Measurements from ENCODE around the gene MAPK10.
"Not testable (repeated sequence)": the region's sequence is repeated elsewhere in the genome, so short reads cannot be mapped to it uniquely, and the experiment has no call there.

Gene MAPK10

DNA sequence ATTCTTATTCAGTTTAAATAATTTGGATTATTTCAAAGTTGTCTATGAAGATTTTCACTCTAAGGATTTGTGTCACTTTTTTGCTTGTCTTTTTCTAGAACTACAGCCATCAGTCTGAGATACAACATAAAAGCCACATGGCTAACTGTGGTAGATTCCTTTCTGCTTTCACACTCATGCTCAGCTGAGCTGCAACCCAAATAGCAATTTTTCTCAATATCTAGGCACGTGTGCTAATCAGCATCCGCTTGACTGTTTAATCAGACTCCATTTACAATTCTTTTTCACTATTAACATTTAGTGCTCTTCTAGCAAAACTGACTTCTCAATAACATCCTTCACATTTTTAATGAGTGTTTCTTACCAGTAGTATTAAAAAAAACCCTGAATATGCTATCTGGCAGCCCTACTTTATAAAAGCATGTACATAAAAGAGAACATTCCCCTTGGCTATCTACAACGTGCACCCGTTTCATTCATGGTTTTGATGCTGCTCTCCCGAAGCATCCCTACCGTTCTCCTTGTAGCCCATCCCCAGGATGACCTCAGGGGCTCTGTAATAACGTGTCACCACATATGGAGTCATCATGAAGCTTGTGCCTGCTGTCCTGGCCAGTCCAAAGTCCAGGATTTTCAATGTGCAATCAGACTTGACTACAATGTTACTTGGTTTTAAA is 259.2 kb downstream of the MAPK10 start:
- TF ChIP-seq TAF1 (IDR thresholded peaks at IDR 0.05; ENCODE audit: borderline replicate concordance, low read depth, low read length) (no peak), POLR2A (IDR thresholded peaks at IDR 0.05; ENCODE audit: low read depth, low read length) (no peak), POLR2AphosphoS5 (IDR thresholded peaks at IDR 0.05; ENCODE audit: low read depth, low read length) (no peak)

DNA sequence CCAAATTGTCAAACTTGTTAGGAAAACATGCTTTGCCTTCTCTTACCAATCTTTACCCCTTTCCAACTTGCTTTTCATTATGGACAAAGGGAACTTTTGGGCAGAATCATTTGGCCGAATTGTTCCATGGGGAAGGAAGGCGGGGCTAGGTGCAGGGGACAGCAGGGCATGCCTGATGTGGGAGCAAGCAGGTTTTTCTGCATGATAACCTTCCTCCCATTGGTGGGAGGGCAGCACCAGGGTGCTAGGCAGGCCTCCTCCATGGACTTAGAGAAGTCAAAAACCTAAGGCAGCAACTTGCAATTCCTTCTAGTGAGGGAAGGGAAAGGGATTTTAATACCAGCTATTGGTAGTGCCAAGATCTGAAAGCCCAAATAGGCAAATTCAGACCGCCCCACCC is 260.5 kb downstream of the MAPK10 start:
- TF ChIP-seq POLR2AphosphoS5 (IDR thresholded peaks at IDR 0.05; ENCODE audit: low read depth, low read length): no peak
- TF ChIP-seq POLR2A (IDR thresholded peaks at IDR 0.05; ENCODE audit: low read depth, low read length): no peak
- no peak for TF ChIP-seq TAF1 (IDR thresholded peaks at IDR 0.05; ENCODE audit: borderline replicate concordance, low read depth, low read length)
- FAIRE-seq (no peak), DNase-seq (ENCODE audit: insufficient read length) (no peak)

More for the DNA sequence above, 259.2 kb downstream of the MAPK10 start:
- FAIRE-seq: no peak
- no peak for DNase-seq (ENCODE audit: insufficient read length)

DNA sequence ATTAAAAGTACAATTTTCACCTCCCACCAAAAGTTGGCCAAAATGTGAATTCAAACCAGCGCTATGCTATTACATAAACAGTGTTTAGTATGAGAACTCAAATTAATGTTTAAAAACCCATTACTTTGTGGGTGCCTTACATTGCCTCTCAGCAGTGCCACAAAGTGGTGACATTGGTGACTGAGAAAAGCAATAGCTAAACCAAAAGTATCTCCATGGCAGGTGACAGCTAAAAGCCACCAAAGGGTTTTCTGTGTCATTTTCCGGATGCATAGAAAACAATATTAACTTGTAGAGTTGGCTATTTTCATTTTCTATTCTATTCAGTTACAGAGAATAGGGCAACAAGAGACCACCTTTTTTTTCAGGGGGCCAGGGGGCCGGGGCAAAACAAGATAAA is 261.2 kb downstream of the MAPK10 start:
- DNase-seq (ENCODE audit: insufficient read length): no peak
- FAIRE-seq: no peak
- TF ChIP-seq POLR2AphosphoS5 (IDR thresholded peaks at IDR 0.05; ENCODE audit: low read depth, low read length) (no peak), TAF1 (IDR thresholded peaks at IDR 0.05; ENCODE audit: borderline replicate concordance, low read depth, low read length) (no peak), POLR2A (IDR thresholded peaks at IDR 0.05; ENCODE audit: low read depth, low read length) (no peak)

DNA sequence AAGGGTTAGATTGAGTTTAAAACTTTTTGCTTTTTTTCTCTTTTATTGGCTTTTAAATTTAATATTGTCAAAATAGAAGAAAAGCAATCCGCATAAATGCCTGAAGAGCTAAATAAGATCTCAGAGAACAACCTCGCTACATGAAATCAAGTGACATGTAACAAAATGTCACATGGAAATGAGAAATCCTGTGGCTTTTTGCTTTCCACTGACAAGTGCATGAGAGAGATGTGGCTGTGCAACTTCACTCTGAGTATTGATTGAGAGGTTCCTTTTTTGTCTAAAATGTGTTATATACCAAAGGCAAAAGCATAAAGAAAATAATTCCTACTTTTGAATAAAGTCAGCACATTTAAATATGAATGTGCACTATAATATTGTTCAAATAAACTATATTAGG is 263.5 kb downstream of the MAPK10 start:
- no peak for DNase-seq (ENCODE audit: insufficient read length)
- no peak for FAIRE-seq
- TF ChIP-seq POLR2AphosphoS5 (IDR thresholded peaks at IDR 0.05; ENCODE audit: low read depth, low read length): no peak
- no peak for TF ChIP-seq POLR2A (IDR thresholded peaks at IDR 0.05; ENCODE audit: low read depth, low read length)

DNA sequence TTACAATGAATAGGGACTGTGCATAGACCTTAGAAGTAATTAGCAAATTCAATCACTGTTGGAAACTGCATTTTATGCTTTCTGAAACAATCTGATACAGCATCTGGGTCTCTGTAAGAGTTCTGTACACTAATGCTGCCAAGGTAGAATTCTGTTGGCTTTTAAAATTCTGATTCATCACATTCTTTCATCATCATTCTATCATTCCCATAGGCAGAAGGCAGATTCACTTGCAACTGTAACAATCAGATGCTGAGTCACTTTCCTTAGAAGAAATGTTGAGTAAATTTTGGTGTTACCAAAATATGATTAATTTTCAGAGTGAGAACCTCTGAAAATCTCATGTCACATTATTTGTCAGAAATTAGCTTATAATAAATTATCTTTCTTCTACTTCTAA is 267.2 kb downstream of the MAPK10 start:
- DNase-seq (ENCODE audit: insufficient read length): no peak
- no peak for FAIRE-seq
- TF ChIP-seq POLR2A (IDR thresholded peaks at IDR 0.05; ENCODE audit: low read depth, low read length): no peak
- TF ChIP-seq POLR2AphosphoS5 (IDR thresholded peaks at IDR 0.05; ENCODE audit: low read depth, low read length): no peak
- TF ChIP-seq TAF1 (IDR thresholded peaks at IDR 0.05; ENCODE audit: borderline replicate concordance, low read depth, low read length): no peak

DNA sequence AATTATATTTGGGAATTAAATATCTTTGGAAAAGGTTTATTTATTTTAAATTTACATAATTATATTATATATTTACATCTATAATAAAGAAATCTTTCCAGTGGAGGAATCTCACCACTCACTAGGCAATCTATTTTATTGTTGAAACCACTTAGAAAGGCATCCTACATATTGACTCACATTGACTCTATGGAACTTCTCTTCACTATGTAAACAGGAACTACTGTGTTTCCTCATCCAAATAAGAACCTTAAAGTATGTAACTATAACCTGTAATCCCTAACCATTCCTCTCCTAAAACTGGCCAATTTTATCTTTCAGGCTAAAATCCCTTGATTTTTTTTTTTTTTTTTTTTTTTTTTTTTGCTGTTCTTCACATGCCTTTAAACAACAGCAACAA is 268.7 kb downstream of the MAPK10 start:
- no peak for FAIRE-seq
- DNase-seq (ENCODE audit: insufficient read length): no peak
- TF ChIP-seq POLR2AphosphoS5 (IDR thresholded peaks at IDR 0.05; ENCODE audit: low read depth, low read length): no peak
- TF ChIP-seq TAF1 (IDR thresholded peaks at IDR 0.05; ENCODE audit: borderline replicate concordance, low read depth, low read length): no peak
- TF ChIP-seq POLR2A (IDR thresholded peaks at IDR 0.05; ENCODE audit: low read depth, low read length): no peak

DNA sequence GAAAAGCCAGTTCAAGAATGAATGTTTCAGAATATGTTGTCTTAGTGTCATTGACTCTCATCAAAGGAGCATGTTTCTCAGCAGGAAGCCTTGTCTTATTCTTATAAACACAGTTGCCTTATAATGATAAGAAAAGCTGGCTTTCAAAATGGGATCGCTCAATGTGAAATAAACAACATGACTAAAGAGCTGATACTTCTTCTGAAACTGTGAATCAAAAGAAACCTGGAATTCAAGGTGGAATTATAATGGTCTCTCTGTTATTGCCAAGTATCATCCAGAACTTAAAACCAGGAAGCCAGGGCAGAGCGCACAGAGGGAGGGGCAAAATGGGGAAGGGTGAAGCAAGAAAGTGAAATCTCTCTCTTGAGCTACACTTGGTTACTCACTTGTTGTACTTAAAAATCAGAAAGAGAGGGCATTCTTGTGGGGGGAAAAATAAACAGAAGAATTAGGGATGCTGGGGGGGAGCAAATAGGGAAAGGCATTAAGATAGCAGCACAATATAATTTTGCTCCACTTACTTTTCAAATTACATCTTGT is 270.0 kb downstream of the MAPK10 start:
- FAIRE-seq (no peak), DNase-seq (ENCODE audit: insufficient read length) (no peak)
- no peak for TF ChIP-seq TAF1 (IDR thresholded peaks at IDR 0.05; ENCODE audit: borderline replicate concordance, low read depth, low read length)
- no peak for TF ChIP-seq POLR2AphosphoS5 (IDR thresholded peaks at IDR 0.05; ENCODE audit: low read depth, low read length)
- TF ChIP-seq POLR2A (IDR thresholded peaks at IDR 0.05; ENCODE audit: low read depth, low read length): no peak

DNA sequence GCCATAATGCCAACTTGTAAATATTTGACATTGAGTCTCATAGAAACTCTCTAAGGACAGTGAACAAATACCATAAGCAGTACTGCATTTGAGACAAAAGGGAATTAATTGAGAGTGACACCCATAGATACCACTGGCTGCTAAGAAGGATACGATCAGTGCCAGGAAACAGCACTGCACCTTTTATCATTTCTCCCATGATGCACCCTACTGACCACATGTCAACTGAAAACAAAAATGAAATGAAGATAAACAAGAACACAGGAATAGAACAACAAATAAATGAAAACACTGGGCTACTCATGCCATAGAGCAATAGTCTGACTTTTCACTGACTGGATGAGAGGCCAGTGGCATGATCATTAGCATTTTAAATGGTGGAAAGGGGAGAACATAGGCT is 270.8 kb downstream of the MAPK10 start:
- FAIRE-seq: no peak
- DNase-seq (ENCODE audit: insufficient read length): no peak

DNA sequence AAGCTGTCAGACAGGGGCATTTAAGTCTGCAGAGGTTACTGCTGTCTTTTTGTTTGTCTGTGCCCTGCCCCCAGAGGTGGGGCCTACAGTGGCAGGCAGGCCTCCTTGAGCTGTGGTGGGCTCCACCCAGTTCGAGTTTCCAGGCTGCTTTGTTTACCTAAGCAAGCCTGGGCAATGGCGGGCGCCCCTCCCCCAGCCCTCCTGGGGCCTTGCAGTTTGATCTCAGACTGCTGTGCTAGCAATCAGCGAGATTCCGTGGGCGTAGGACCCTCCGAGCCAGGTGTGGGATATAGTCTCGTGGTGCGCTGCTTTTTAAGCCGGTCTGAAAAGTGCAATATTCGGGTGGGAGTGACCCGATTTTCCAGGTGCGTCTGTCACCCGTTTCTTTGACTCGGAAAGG is 284.1 kb downstream of the MAPK10 start:
- DNase-seq (ENCODE audit: insufficient read length); FAIRE-seq: not testable (repeated sequence)

More for the DNA sequence above, 270.8 kb downstream of the MAPK10 start:
- no peak for TF ChIP-seq POLR2AphosphoS5 (IDR thresholded peaks at IDR 0.05; ENCODE audit: low read depth, low read length)
- no peak for TF ChIP-seq TAF1 (IDR thresholded peaks at IDR 0.05; ENCODE audit: borderline replicate concordance, low read depth, low read length)
- TF ChIP-seq POLR2A (IDR thresholded peaks at IDR 0.05; ENCODE audit: low read depth, low read length): no peak

DNA sequence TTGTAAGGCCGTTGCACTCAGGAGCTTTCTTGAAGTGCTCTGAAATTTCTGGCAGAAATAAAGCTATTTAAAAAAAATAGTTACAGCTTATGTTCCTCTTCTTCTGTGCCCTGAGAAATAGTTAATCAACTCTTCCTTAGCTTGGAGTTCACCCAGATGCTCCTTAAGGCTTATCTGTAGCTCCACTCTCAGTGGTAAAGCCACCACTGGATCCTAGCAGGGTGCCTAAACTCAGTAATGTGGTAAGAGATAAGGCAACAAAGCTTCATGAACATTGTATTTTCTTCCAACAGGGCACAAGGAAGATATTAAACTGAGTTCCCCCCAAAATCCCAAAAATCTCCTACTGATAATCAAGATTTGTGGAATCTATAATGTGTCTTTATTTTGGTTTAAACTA is 299.5 kb downstream of the MAPK10 start:
- no peak for DNase-seq (ENCODE audit: insufficient read length)
- no peak for TF ChIP-seq POLR2A (IDR thresholded peaks at IDR 0.05; ENCODE audit: low read depth, low read length)
- no peak for TF ChIP-seq POLR2AphosphoS5 (IDR thresholded peaks at IDR 0.05; ENCODE audit: low read depth, low read length)
- TF ChIP-seq TAF1 (IDR thresholded peaks at IDR 0.05; ENCODE audit: borderline replicate concordance, low read depth, low read length): no peak
- FAIRE-seq: no peak

DNA sequence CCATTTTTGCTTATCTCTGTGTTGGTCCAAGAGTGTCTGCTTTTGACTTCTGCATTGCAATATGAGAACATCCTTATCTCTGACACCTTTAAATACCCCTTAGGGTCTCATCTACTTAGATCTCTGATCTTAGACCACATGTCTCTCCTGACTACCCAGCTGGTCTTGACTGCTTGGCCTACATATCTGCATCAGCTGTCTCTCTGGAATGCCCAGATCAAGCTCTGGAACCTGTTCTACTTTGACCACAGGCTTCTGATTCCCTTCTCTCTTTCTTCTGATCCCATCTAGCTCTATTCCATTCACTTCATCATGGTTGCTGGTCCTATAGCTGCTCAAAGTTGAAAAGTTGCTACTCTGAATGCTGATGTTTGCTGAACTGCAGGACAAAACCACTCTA is 301.2 kb downstream of the MAPK10 start:
- TF ChIP-seq TAF1 (IDR thresholded peaks at IDR 0.05; ENCODE audit: borderline replicate concordance, low read depth, low read length): no peak
- TF ChIP-seq POLR2A (IDR thresholded peaks at IDR 0.05; ENCODE audit: low read depth, low read length): no peak
- TF ChIP-seq POLR2AphosphoS5 (IDR thresholded peaks at IDR 0.05; ENCODE audit: low read depth, low read length): no peak
- no peak for DNase-seq (ENCODE audit: insufficient read length)
- no peak for FAIRE-seq

DNA sequence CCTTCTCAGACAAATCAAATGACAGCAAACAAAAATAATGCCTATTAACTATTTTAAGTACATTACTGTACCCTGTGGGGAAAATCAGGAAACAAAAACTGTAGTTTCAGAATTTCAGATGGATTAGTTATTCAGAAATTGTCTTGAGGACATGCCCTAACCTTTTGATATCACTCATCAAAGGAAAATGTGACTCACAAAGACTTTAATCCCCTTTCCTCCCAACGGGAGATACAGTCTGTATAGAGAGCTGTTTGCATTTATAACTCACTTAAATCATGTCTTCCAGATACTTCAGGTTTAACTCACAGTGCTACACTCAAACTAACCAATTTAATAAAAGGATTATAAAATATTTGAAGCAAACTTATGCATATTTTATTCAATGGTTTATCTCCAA is 304.0 kb downstream of the MAPK10 start:
- TF ChIP-seq POLR2AphosphoS5 (IDR thresholded peaks at IDR 0.05; ENCODE audit: low read depth, low read length) (no peak), TAF1 (IDR thresholded peaks at IDR 0.05; ENCODE audit: borderline replicate concordance, low read depth, low read length) (no peak), POLR2A (IDR thresholded peaks at IDR 0.05; ENCODE audit: low read depth, low read length) (no peak)
- DNase-seq (ENCODE audit: insufficient read length): no peak
- FAIRE-seq: no peak

Data from GM12892 (cell line).